ENCODE results near the gene RSPO1. TPM values are rescaled to one million over a fixed set of nuclear protein-coding genes. Genes with fewer than 3 reads are reported as not detected.

Gene RSPO1
- total RNA-seq, 2 donors from 2014 or later: 0.52 to 0.78 TPM

GRCh38 chr1:37660664-37661063 is 26.0 kb upstream of the RSPO1 start:
- ATAC-seq (no peak), DNase-seq (no peak)
- intact Hi-C loops (cut with DNase I, micrococcal nuclease): no loop called here

DNA sequence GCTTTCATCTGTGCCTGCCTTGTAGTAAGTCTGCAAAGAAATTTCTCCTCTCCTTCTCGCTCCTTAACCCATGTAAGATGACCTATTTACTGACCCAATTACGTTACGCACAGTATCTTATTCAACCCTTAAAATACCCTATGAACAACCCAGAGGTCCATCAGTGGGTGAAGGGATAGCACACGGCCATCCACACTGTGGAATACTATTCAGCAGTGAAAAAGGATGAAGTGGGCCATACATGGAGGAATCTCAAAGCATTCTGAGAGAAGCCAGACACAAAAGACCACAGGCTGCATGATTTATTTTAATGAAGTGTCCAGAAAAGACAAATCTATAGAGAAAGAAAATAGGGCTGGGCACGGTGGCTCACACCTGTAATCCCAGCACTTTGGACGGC is 23.8 kb upstream of the RSPO1 start:
- intact Hi-C loops (cut with DNase I, micrococcal nuclease): no loop called here
- ATAC-seq (no peak), DNase-seq (no peak)

DNA sequence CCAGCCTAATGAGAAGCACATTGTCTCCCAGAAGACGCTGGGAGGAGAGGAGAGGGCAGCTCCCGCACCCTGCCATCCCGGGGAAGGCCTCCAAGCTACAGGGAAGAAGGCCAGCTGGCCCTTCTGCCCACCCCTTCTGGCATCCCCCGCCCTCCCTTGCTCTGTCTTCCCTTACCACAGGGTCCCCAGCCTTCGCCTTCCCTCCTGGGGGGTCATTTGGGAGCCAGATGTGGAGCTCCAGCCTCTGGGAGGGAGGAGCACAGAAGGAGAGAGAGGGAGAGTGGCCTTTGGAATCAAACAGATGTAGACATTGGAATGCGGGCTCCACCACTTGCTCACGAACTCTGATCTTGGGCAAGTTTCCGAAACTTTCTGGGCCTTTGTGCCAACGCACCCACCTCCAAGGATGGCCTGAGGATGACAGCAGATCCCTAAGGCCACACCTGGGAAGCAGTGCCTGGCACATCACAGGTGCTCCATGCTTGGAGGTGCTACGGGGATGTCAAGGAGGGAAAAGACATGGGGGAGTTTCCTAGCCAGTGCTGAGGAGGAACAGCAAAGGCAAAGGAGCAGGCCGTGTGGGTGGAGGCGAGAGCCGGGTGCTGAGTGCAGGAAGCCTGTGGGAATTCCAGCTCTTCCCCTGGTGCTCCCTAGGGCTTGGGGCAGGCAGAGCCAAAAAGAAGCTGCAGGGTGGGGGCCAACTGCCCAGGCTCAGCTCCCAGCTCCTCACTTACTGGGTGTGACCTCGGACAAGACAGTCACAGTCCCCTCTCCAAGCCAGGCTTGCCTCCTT is 23.1 kb upstream of the RSPO1 start:
- intact Hi-C loops (cut with DNase I, micrococcal nuclease): no loop called here
- DNase-seq (no peak), ATAC-seq (no peak)

GRCh38 chr1:37656881-37657280 is 22.2 kb upstream of the RSPO1 start:
- DNase-seq: no peak
- intact Hi-C loops (cut with DNase I, micrococcal nuclease): no loop called here
- no peak for ATAC-seq

GRCh38 chr1:37656026-37656425 is 21.3 kb upstream of the RSPO1 start:
- no peak for ATAC-seq
- no peak for DNase-seq
- intact Hi-C loops (cut with DNase I, micrococcal nuclease): no loop called here

- ATAC-seq (no peak), DNase-seq (no peak)
- intact Hi-C loops (cut with DNase I, micrococcal nuclease): no loop called here
Measured at GRCh38 chr1:37655274-37655673, 20.6 kb upstream of the RSPO1 start.

- intact Hi-C loops (cut with DNase I, micrococcal nuclease): no loop called here
- ATAC-seq (no peak), DNase-seq (no peak)
Measured at GRCh38 chr1:37653906-37654305, 19.2 kb upstream of the RSPO1 start.

DNA sequence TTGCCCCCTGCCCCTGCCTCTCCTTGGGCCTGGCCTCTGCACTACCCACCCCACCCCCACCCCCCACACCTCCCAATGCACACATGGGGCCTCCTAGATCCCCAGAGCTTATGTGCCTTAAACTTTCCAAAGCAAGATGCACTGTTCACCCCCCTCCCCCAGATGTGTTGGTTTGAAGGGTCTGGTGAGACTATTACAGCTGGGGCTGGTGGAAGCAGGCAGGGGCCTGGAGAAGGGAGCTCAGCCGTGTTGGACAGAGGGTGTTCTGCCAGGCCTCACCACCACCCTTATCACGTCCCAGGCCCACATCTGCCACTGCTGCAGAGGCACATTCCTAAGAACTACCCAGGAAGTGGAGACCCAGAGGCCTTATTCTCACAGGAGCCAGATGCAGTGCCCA is 18.3 kb upstream of the RSPO1 start:
- intact Hi-C loops (cut with DNase I, micrococcal nuclease): no loop called here
- no peak for DNase-seq
- no peak for ATAC-seq

DNA sequence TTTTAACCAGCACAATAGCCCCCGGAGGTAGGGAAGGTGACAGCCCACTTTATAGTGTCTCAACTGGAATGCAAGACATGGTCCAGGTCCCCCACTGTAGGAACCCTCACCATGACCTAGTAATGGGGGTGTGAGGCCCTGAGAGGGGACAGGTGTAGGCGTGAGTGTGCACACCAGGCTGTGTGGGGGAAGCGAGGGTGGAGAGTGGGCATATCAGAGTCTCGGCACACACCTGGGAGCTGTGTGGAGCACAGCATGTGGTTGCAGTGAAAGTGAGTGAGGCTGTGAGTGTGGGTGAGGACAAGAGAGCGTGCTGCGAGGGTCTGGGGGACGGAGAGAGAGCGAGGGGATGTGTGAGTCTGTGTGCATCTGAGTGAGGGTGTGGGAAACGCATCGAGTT is 17.1 kb upstream of the RSPO1 start:
- ATAC-seq (no peak), DNase-seq (no peak)
- intact Hi-C loops (cut with DNase I, micrococcal nuclease): no loop called here

DNA sequence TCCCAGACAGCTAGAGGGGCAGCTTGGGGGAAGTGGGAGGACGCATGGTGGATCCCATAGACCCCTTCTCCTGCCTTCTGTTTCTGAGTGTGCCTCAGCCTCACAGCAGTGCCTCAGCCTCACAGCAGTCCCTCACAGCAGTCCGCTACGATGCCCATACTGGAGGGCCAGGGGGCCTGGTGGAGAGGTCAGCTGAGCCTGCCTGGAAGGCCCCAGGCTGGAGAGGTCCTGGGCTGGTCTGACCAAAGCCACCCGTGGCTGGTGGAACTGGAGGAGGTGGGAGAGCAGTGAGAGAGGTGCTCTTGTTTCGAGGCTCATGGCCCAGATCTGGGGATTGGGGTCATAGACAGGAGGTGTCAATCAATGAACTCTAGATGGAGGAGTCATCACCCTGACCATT is 16.0 kb upstream of the RSPO1 start:
- intact Hi-C loops (cut with DNase I, micrococcal nuclease): no loop called here
- DNase-seq (no peak), ATAC-seq (no peak)

GRCh38 chr1:37650173-37650572 is 15.5 kb upstream of the RSPO1 start:
- ATAC-seq (no peak), DNase-seq (no peak)
- intact Hi-C loops (cut with DNase I, micrococcal nuclease): no loop called here

DNA sequence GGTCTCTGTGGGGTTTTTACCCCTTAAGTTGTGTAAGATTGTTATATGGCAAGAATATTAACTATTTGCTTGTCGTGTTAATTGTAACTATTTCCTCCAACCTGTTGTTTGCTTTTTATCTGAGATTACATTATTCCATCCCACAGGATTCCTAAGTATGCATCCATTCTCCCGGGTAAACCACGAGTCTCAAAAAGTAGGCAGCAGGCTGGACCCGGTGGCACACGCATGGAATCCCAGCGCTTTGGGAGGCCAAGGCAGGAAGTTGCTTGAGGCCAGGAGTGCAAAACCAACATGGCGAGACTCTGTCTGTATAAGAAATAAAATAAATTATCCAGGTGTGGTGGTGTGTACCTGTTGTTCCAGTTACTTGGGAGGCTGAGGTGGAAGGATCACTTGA is 12.6 kb upstream of the RSPO1 start:
- intact Hi-C loops (cut with DNase I, micrococcal nuclease): no loop called here
- DNase-seq: no peak
- ATAC-seq: no peak

DNA sequence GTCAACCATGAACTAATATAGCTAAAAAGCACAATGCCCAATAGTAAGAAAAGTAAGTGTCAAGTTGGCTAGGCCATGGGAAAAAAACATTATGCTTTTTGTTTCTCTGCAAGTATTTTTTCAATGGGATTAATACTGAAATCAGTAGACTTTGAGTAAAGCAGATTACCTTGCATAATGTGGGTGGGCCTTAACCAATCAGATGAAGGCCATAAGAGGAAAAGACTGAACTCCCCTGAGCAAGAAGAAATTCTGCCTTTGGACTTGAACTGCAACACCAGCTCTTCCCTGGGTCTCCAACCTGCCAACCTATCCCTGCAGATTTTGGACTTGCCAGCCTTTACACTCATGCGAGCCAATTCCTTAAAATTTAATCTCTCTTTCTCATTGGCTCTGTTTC is 6.4 kb upstream of the RSPO1 start:
- DNase-seq (no peak), ATAC-seq (no peak)
- intact Hi-C loops (cut with DNase I, micrococcal nuclease): no loop called here

GRCh38 chr1:37636435-37636834 is 1.7 kb upstream of the RSPO1 start:
- intact Hi-C loops (cut with DNase I, micrococcal nuclease): no loop called here
- DNase-seq (no peak), ATAC-seq (no peak)

DNA sequence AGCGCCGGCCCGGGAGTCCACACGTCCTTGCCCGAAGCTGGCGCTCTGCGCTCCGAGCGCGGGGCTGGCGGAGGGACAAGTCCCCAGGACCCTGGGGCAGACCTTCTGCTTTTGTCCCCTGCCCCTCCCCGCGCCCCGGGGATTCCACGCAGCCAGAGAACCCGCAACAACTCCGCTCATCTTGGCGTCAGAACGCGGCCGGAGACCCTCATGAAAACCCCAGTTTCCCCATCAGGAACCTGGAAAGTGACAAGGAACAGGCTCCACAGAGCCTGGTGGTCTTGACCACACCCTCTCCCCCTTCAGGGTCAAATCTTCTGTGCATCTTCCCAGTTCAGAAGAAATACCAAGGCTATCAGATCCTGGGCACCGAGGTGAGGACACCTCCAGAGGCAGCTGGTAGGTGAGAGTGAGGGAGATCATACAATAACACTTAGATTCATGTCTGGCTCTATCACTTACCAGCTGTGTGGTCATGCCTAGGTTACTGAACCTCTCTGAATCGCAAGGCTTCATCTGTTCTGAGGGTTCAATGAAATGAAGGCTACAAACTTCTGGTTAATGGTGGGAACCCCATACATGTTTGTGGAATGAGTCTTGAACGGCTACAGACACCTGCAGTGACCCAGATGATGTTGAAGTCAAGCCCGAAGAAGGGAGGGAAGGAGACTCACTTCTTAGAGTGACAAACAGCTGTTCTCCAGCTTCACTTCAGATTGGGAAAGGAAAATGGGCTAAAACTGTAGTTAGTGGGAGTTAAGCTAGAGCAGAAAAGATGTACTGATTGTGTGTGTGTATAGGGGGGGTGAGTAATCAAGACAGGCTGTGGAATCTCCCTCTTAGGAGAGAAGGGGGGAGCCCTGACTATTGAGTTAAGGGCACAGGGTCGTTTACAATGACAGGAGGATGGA is 555 bp upstream of the RSPO1 start:
- DNase-seq: no peak
- ATAC-seq: no peak
- intact Hi-C loops (cut with DNase I, micrococcal nuclease): no loop called here

GRCh38 chr1:37633938-37634243 is 801 bp downstream of the RSPO1 start:
- DNase-seq: no peak
- intact Hi-C loops (cut with DNase I, micrococcal nuclease): no loop called here
- no peak for ATAC-seq

DNA sequence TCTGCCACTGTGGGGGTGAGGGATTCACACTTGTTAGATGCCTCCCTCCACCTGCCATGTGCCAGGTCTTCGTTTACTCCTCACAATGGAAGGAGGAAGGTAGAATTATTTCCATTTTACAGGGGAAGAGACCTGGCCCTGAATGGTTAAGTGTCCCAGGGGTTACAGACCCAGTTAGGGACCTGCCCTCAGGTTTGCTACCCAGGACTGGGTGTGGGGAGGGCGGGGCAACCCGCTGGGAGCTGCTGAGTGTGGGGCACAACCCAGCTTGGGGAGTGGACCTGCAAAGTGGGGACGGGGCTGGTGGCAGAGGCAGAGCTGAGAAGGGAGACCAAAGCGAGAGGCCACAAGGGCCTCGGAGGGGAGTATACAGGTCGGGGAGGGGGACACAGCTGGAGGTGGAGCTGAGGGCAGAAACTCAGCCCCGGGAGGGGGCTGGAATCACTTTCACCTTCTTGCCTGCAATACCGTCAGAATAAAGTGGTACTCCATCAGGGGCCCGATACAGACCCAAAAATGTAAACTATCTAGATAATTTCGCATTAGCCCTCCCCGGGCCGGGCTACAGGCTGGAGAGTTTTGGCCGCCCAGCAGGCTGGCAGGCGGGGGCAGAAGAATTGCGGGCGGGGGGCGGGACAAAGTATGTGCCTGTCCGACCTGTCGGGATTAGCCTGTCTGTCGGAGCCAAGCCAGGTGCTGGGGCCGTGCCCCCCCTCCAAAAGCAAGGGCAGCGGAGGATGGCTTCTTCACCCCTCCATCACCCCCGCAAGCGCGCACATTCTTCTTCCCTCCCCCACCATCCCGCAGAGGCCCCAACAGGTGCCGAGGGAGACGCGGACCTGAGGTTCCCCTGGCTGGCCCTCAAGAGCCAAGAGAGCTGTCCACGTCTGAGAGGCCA is 1.4 kb downstream of the RSPO1 start:
- ATAC-seq (no peak), DNase-seq (no peak)
- intact Hi-C loops (cut with DNase I, micrococcal nuclease): no loop called here

- no peak for ATAC-seq
- intact Hi-C loops (cut with DNase I, micrococcal nuclease): no loop called here
- no peak for DNase-seq
Measured at GRCh38 chr1:37631036-37631435, 3.7 kb downstream of the RSPO1 start.

GRCh38 chr1:37630426-37631028 is 4.2 kb downstream of the RSPO1 start:
- ATAC-seq (no peak), DNase-seq (no peak)
- intact Hi-C loops (cut with DNase I, micrococcal nuclease): no loop called here
